Liver (tissue), 3 donors: Measurements from ENCODE around the gene KRT80.

Source experiments
- CTCF ChIP-seq: fragments of 150-350 bp; IDR thresholded peaks from 2 replicates; pipeline ENCODE4 v1.5.1; 2017; ENCODE audit warnings: improper control_type of control experiment, low read depth, low read length; ENCODE audit not compliant: missing input control
- EGR1 ChIP-seq, 2 donors: IDR thresholded peaks; 2 replicates each; pipeline ENCODE4 v1.6.1; 2016 to 2018; ENCODE audit warnings: antibody characterized with exemption in 2 of 2, low read depth in 2 of 2
- HNF4A ChIP-seq, 2 donors: conservative IDR thresholded peaks; 2 replicates each; pipeline ENCODE4 v1.6.1; 2016; ENCODE audit warnings: antibody characterized with exemption in 2 of 2, mild to moderate bottlenecking in 2 of 2
- MAX ChIP-seq: IDR thresholded peaks from 2 replicates; pipeline ENCODE4 v1.6.1; 2016; ENCODE audit warnings: antibody characterized with exemption
- NR2F2 ChIP-seq: IDR thresholded peaks from 2 replicates; pipeline ENCODE4 v1.6.1; 2016; ENCODE audit warnings: antibody characterized with exemption
- RAD21 ChIP-seq, 2 donors: IDR thresholded peaks; 2 replicates each; pipeline ENCODE4 v1.6.1; 2016; ENCODE audit warnings: antibody characterized with exemption in 2 of 2, mild to moderate bottlenecking in 2 of 2
- REST ChIP-seq: IDR thresholded peaks from 2 replicates; pipeline ENCODE4 v1.6.1; 2016; ENCODE audit warnings: antibody characterized with exemption, mild to moderate bottlenecking
- RXRA ChIP-seq, 2 donors: IDR thresholded peaks; 2 replicates each; pipeline ENCODE4 v1.6.1; 2017 to 2018; ENCODE audit warnings: antibody characterized with exemption in 2 of 2, mild to moderate bottlenecking in 1 of 2
- YY1 ChIP-seq: IDR thresholded peaks from 2 replicates; pipeline ENCODE4 v1.6.1; 2016; ENCODE audit warnings: antibody characterized with exemption, mild to moderate bottlenecking
- ZBTB33 ChIP-seq: IDR thresholded peaks from 2 replicates; pipeline ENCODE4 v1.6.1; 2016; ENCODE audit warnings: antibody characterized with exemption
- donor health status: healthy.
- donor health status: healthy.

GRCh38 chr12:52146089-52146821 is 45.6 kb downstream of the KRT80 start:
- no peak for TF ChIP-seq REST
- TF ChIP-seq ZBTB33 = no peak
- TF ChIP-seq CTCF = no peak
- TF ChIP-seq NR2F2 = no peak
- TF ChIP-seq RAD21 (IDR thresholded peaks at IDR 0.05) = no peak
- no peak for TF ChIP-seq EGR1 (IDR thresholded peaks at IDR 0.05; ENCODE audit: low read depth in 2 of 2)
- TF ChIP-seq MAX = no peak
- TF ChIP-seq RXRA (IDR thresholded peaks at IDR 0.05) = no peak
- no peak for TF ChIP-seq HNF4A (conservative IDR thresholded peaks at IDR 0.05)
- no peak for TF ChIP-seq YY1
